Fibroblast of lung (primary cell): ENCODE data around the gene UBL5. TPM values are rescaled to one million over a fixed set of nuclear protein-coding genes. Genes with fewer than 3 reads are reported as not detected.

Experiments used
- DNase-seq, 2 donors: peaks; one replicate each; pipeline versions ENCODE4 v3.0.0 to v3.0.0-alpha.2; 2010; ENCODE audit warnings: low read depth in 2 of 2
- H2AFZ ChIP-seq: 2 replicates; pipeline ENCODE4 v1.5.1; 2012; ENCODE audit warnings: low read length, control low read depth, inconsistent platforms
- H3K27ac ChIP-seq: 2 replicates; pipeline ENCODE4 v1.5.1; 2011; ENCODE audit warnings: low read length, control low read depth; ENCODE audit not compliant: insufficient read depth
- H3K27me3 ChIP-seq: 2 replicates; pipeline ENCODE4 v1.5.1; 2011; ENCODE audit warnings: mild to moderate bottlenecking, low read length; ENCODE audit not compliant: control insufficient read depth, insufficient read depth
- H3K36me3 ChIP-seq: 2 replicates; pipeline ENCODE4 v1.5.1; 2011; ENCODE audit warnings: low read length; ENCODE audit not compliant: control insufficient read depth, insufficient read depth
- H3K4me1 ChIP-seq: 2 replicates; pipeline ENCODE4 v1.5.1; 2011; ENCODE audit warnings: low read length; ENCODE audit not compliant: control insufficient read depth, insufficient read depth; ENCODE audit errors: extremely low read depth
- H3K4me2 ChIP-seq: 2 replicates; pipeline ENCODE4 v1.5.1; 2011; ENCODE audit warnings: low read length, control low read depth; ENCODE audit not compliant: insufficient read depth; ENCODE audit errors: extremely low read depth
- H3K4me3 ChIP-seq, 4 experiments: fragments of 200-600 bp in 1 of 4; sonication (generic) in 1 of 4; replicated peaks in 1 of 4; 2 replicates each; pipeline ENCODE4 v1.5.1; 2011 to 2016; ENCODE audit warnings: low read length in 4 of 4, low read depth in 3 of 4, mild to moderate bottlenecking in 3 of 4, control low read depth in 2 of 4, inconsistent platforms in 1 of 4, mixed read lengths in 1 of 4; ENCODE audit not compliant: insufficient read depth in 1 of 4; ENCODE audit errors: control extremely low read depth in 1 of 4
- H3K79me2 ChIP-seq: 2 replicates; pipeline ENCODE4 v1.5.1; 2012; ENCODE audit warnings: mild to moderate bottlenecking, low read length, inconsistent platforms; ENCODE audit not compliant: control insufficient read depth, insufficient read depth
- H3K9ac ChIP-seq: 2 replicates; pipeline ENCODE4 v1.5.1; 2011; ENCODE audit warnings: mild to moderate bottlenecking, low read length, control low read depth; ENCODE audit not compliant: insufficient read depth
- H3K9me3 ChIP-seq: 2 replicates; pipeline ENCODE4 v1.5.1; 2012; ENCODE audit warnings: low read depth, low read length; ENCODE audit not compliant: control insufficient read depth, insufficient read depth
- H4K20me1 ChIP-seq: 2 replicates; pipeline ENCODE4 v1.5.1; 2011; ENCODE audit warnings: low read length; ENCODE audit not compliant: control insufficient read depth, insufficient read depth; ENCODE audit errors: extremely low read depth
- EZH2 ChIP-seq: IDR thresholded peaks from 2 replicates; pipeline ENCODE4 v1.5.1; 2012; ENCODE audit warnings: low read length, control low read depth, mild to moderate bottlenecking; ENCODE audit errors: missing control alignments
- polyA plus RNA-seq, 2 donors: library from polyadenylated mRNA; depleted of rRNA in 1 of 2; stranded (reverse) in 1 of 2; unstranded in 1 of 2; fragments of >200 nt; gene quantifications; 2 replicates each; pipeline ENCODE4 v1.2.1, GENCODE V29; 2011 to 2012; ENCODE audit warnings: missing spikeins in 1 of 2
- total RNA-seq: library from RNA; depleted of rRNA; stranded (reverse); fragments of >200 nt; gene quantifications from 2 replicates; pipeline ENCODE4 v1.2.1, GENCODE V29; 2014
- TF ChIP-seq, protein P1 (sequence below), 2 donors: IDR thresholded peaks in 1 of 2; conservative IDR thresholded peaks in 1 of 2; 1 replicate in 1 of 2; 2 replicates in 1 of 2; pipeline ENCODE4 v1.5.1; 2011 to 2012; ENCODE audit warnings: low read length in 2 of 2, control low read depth in 1 of 2, inconsistent platforms in 1 of 2, low read depth in 1 of 2, mild to moderate bottlenecking in 1 of 2

The UBL5 gene
- total and polyA plus RNA-seq, 2 donors (not counting 1 experiment from before 2014, with no cell fraction given), result 154 to 1,038 TPM

DNA sequence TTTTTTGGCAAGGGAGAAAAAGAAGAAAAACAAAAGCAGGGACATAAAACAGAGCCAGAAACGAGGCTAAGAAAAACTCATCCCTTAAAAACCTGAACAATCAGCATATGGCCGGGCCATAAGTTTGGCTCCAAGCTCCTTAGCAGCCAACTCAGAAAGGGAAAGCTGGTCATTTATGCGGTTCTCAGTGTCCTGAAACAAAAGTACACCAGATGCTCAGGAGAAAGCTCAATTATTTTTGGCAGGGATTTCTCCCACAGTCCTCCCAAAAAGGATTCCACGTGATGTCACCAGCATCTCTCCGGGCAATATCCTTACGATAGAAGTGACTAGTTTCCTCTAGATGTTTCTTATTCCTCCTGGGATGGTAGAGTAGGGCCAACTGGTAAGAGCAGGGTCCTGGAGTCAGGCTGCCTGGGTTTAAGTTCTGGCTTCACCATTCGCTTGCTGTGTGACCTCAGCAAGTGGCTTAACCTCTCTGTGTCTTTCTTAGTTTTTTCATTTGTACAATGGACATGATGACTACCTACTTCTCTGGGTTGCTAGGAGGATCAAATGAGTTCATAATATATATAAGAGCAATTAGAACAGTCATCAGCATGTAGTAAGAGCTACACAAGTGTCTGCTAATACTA is 41.4 kb downstream of the UBL5 start:
- no peak overlapping the region for H3K4me3 ChIP-seq
- H4K20me1 ChIP-seq, result no peaks in the 10 kb centered on the region
- no peaks in the 10 kb centered on the region for H3K4me1 ChIP-seq
- no peak overlapping the region for H3K9ac ChIP-seq
- H3K36me3 ChIP-seq, result no peaks in the 10 kb centered on the region
- no peak overlapping the region for H2AFZ ChIP-seq
- no peaks in the 10 kb centered on the region for H3K9me3 ChIP-seq
- H3K79me2 ChIP-seq, result no peaks in the 10 kb centered on the region
- no peak for DNase-seq
- H3K4me2 ChIP-seq, result no peak overlapping the region
- H3K27me3 ChIP-seq, result no peaks in the 10 kb centered on the region
- no peak overlapping the region for H3K27ac ChIP-seq
- TF ChIP-seq, protein P1, sequence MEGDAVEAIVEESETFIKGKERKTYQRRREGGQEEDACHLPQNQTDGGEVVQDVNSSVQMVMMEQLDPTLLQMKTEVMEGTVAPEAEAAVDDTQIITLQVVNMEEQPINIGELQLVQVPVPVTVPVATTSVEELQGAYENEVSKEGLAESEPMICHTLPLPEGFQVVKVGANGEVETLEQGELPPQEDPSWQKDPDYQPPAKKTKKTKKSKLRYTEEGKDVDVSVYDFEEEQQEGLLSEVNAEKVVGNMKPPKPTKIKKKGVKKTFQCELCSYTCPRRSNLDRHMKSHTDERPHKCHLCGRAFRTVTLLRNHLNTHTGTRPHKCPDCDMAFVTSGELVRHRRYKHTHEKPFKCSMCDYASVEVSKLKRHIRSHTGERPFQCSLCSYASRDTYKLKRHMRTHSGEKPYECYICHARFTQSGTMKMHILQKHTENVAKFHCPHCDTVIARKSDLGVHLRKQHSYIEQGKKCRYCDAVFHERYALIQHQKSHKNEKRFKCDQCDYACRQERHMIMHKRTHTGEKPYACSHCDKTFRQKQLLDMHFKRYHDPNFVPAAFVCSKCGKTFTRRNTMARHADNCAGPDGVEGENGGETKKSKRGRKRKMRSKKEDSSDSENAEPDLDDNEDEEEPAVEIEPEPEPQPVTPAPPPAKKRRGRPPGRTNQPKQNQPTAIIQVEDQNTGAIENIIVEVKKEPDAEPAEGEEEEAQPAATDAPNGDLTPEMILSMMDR (conservative IDR thresholded peaks at IDR 0.05 in 1 of 2, IDR thresholded peaks at IDR 0.05 in 1 of 2; ENCODE audit: low read depth in 1 of 2, low read length in 2 of 2), result no peak
- no peak for TF ChIP-seq EZH2

DNA sequence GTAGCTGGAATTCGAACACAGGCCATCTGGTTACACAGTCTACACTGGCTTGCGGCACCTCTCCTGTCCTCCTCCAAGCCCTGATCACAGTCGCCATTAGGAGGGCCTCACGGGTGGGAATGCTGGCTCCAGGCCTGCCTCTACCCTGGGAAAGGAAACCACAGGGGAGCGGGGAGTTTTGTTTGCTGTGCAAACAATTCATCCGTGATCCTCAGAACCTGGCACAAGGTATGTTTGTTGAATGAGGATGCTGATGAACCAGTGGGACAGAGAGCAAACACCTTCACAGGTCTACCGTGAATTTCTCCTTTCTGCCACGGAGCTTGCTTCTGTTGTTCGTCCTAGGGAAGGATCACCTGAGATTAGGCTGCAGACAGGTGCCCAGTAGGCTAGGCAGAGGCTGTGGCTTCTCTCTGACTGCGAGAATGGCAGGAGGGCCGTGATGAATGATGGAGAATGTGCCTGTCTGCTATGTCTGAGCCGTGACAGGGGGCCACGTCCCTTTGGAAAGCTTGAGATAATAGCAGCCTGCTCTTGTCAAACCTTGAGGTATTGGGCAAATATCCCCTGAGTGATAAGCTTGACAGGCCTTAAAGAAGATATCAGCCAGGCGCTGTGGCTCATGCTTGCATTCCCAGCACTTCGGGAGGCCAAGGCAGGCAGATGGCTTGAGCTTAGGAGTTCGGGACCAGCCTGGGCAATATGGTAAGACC is 44.1 kb downstream of the UBL5 start:
- H3K27me3 ChIP-seq, result no peaks in the 10 kb centered on the region
- no peak overlapping the region for H2AFZ ChIP-seq
- no peak for TF ChIP-seq EZH2
- TF ChIP-seq, protein P1 (conservative IDR thresholded peaks at IDR 0.05 in 1 of 2, IDR thresholded peaks at IDR 0.05 in 1 of 2; ENCODE audit: low read depth in 1 of 2, low read length in 2 of 2), result no peak

GRCh38 chr19:9872618-9873242 is 45.0 kb downstream of the UBL5 start:
- Histone ChIP-seq H3K27me3 (no peaks in the 10 kb centered on the region), H2AFZ (no peak overlapping the region), H3K4me3 (no peak overlapping the region), H3K36me3 (no peaks in the 10 kb centered on the region), H3K9me3 (no peaks in the 10 kb centered on the region), H3K4me1 (no peaks in the 10 kb centered on the region), H3K27ac (no peak overlapping the region), H3K79me2 (no peaks in the 10 kb centered on the region), H3K9ac (no peak overlapping the region), H4K20me1 (no peaks in the 10 kb centered on the region), H3K4me2 (no peak overlapping the region)
- DNase-seq, result no peak
- no peak for TF ChIP-seq EZH2
- TF ChIP-seq, protein P1 (conservative IDR thresholded peaks at IDR 0.05 in 1 of 2, IDR thresholded peaks at IDR 0.05 in 1 of 2; ENCODE audit: low read depth in 1 of 2, low read length in 2 of 2), result no peak

More for the DNA sequence above, 44.1 kb downstream of the UBL5 start:
- Histone ChIP-seq H4K20me1 (no peaks in the 10 kb centered on the region), H3K36me3 (no peaks in the 10 kb centered on the region), H3K4me3 (no peak overlapping the region), H3K79me2 (no peaks in the 10 kb centered on the region), H3K27ac (no peak overlapping the region), H3K4me2 (no peak overlapping the region), H3K4me1 (no peaks in the 10 kb centered on the region), H3K9ac (no peak overlapping the region), H3K9me3 (no peaks in the 10 kb centered on the region)
- no peak for DNase-seq
